Right lobe of liver (tissue), 4 donors: Measurements from ENCODE around the gene LLGL2.

ENCODE experiments used
- CTCF ChIP-seq, 4 donors: fragments of 200-600 bp in 3 of 4; fragments of 450-650 bp in 1 of 4; IDR thresholded peaks; one replicate each; pipeline versions ENCODE4 v1.5.1 to v1.8.0; 2016 to 2022; ENCODE audit warnings: antibody characterized with exemption in 4 of 4, mild to moderate bottlenecking in 2 of 4
- POLR2A ChIP-seq: fragments of 450-650 bp; IDR thresholded peaks from one replicate; pipeline ENCODE4 v1.6.1; 2017; ENCODE audit warnings: antibody characterized with exemption, mild to moderate bottlenecking
- donor health status: DM: no; HTN: no; CAD: no.
- donor health status: DM: no; HTN: no; CAD: no.
- donor health status: DM: no; HTN: yes; CAD: no.

GRCh38 chr17:75624021-75624420, 98.5 kb downstream of the LLGL2 start:
- TF ChIP-seq POLR2A (no peak), CTCF (IDR thresholded peaks at IDR 0.05) (no peak)
